NOMO-1 treated with DMSO at 0.1 percent for 48 hours (cell line): ENCODE data around the gene LBHD2.
A peak's percentile ranks its signal among the peaks of the same experiment; 100 is the strongest.

Experiments
- DNase-seq: peaks from one replicate; lab custom pipeline; 2025; ENCODE audit not compliant: unreplicated experiment; lab: John Stamatoyannopoulos, UW

Gene LBHD2

DNA sequence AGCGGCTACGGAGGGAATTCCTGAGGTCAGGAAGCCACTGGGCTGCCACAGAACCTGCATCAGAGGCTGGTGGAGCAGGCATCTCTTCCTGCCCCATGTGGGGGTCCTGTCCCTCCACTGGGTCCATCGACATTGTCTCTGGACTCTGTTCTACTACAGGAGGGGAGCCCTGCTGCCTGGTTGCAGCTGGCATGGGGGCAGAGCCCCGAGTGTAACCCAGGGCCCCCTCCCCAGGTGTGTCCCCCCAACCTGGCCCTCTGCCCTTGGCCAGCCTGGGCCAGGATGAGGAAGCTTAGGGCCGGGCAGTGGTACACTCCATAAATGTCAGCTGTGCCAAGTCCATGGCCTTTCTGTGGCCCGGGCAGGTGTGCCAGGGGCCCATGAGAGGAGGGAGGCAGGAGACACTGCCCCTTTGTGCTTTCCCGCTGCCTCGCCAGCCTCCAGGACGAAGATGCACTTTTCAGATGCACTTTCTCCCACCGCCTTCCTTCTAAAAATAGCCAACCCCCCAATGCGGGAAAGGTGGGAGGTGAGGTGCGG, 6.5 kb downstream of the LBHD2 start:
- DNase-seq, result no peak

GRCh38 chr14:103091041-103091882, 7.3 kb downstream of the LBHD2 start:
- peak; percentile 48 for DNase-seq

- no peak for DNase-seq
Measured at GRCh38 chr14:103091883-103092222, 7.8 kb downstream of the LBHD2 start.

DNA sequence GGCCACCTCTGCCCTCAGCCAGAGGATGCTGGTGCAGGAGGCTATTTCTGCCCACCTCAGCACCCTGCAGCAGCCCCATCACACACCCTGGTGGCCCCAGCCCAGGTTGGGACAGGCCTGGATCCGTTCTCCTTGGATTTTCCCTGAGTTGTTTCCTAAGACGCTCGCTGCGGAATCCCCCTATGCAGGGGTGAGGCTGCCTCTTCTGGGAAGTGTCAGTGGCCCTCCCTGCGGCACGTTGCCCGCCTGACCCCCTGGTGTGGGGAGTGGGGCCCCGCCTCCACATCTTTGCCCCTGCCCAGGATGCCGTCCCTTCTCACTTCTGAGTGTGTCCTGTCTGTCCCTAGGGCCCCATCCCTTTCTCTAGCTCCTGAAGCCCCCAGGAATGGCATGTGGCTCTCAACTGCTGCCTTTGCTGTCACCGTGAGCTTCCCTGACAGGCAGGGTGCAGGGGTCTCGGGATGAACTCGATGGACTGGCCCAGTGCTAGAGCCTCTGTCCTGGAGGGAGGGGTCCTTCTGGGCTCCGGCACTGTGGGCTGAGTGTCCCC, 9.9 kb downstream of the LBHD2 start:
- no peak for DNase-seq

- no peak for DNase-seq
Measured at GRCh38 chr14:103094406-103095209, 10.6 kb downstream of the LBHD2 start, which contains the start of gene EXOC3L4. Gene EXOC3L4 (plus strand): TSS chr14:103094725. CDS start chr14:103100220, 5,495 bp downstream.

DNA sequence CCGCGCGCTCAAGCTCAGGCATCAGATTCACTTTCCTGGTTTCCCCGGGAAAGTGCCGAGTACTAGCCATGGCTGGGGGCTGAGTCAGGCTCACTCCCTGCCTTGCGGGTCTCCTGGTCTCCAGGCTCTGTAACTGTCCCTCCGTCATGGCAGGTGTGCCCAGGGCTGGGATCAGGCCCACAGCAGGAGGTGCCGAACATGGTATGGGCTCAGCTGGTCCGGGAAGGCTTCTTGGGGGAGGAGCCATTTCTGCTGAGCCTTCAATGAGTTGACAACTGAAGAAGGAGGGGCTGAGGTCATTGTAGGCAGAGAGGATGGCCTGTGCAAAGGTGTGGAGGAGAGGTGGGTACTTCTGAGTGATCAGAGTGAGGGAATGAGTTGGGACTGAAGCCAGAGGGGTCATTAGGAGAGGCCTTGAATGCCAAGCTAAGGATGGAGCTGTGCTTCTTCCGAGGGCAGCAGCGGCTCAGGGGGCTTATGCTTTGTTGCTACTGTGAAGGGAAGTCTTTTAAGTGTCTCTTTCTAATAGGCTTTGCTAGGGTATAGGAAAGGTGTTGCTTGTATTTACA, 11.3 kb downstream of the LBHD2 start:
- DNase-seq, result no peak

- DNase-seq, result no peak
Measured at GRCh38 chr14:103096387-103096786, 12.4 kb downstream of the LBHD2 start.

- DNase-seq, result no peak
Measured at GRCh38 chr14:103097244-103097993, 13.4 kb downstream of the LBHD2 start.

DNA sequence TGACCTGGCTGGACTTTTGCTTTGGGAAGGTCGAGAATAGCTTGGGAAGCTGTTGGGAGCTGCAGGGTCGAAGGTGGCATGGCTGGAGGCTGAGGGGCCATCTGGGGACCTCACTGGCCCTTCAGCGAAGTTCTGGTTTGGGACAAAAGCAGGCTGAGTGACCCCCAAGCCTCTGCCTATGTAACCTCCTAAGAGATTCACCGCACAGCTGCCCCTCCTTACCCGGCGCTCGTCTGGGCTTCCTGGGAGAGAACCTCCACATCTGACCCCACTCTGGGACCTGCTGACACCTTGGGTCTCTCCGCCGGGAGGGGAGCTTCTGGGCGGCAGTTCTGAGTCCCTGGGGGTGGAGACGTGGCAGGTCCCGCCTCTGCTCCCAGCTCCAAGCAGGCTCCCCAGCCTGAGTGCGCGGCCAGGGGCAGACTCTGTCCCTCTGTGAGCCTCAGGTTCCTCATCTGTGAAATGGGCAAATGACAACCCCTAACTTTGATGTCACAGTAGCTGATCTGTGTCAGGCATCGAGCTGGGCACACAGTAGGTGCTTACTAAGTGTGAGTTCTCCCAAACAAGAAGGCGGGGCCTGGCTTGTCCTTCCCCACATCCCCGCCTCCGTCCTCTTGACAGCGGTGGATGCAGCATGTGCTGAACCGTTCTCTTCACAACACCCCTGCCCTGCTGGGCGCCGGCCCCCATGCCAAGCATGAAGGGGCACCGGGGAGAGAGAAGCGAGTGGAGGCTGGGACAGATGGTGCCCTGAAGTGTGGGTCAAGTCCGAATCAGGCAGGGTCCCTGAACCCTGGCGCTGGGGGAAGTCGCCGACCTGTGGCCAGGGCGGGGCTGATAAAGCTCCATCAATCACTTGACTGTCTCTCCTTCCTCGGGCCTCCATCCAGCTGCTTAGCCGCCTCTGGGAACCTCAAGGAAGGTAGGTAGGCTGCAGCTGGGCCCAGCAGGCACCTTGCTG, 14.3 kb downstream of the LBHD2 start:
- no peak for DNase-seq

GRCh38 chr14:103099081-103099732, 15.2 kb downstream of the LBHD2 start:
- no peak for DNase-seq

DNA sequence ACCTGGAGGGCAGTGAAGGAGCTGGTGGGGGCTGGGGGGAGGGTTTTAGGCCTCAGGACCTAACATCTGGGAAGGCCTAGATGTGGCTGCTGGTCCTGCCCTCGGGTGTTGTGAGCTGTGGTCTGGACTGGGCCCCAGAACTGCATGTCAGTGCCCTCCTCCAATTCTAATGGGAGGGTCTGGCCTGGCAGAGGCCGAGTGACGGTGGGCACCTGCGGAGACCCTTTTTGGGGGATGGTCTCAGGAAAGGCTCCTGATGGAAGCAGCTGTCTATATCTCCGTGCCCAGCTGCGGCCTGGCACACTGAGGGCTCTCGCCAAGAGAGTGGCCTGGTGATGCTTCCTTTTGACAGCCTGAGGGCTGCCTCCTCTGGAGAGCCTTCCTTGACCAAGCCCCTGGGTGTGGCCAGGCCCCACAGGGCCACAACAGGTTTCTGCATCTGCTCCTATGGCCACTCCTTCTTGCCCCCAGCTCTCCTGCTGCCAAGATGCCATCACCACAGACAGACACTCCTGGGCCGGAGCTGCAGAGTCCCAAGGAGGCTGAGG, 15.8 kb downstream of the LBHD2 start:
- no peak for DNase-seq

- DNase-seq, result no peak
Measured at GRCh38 chr14:103100281-103101121, 16.5 kb downstream of the LBHD2 start.

DNA sequence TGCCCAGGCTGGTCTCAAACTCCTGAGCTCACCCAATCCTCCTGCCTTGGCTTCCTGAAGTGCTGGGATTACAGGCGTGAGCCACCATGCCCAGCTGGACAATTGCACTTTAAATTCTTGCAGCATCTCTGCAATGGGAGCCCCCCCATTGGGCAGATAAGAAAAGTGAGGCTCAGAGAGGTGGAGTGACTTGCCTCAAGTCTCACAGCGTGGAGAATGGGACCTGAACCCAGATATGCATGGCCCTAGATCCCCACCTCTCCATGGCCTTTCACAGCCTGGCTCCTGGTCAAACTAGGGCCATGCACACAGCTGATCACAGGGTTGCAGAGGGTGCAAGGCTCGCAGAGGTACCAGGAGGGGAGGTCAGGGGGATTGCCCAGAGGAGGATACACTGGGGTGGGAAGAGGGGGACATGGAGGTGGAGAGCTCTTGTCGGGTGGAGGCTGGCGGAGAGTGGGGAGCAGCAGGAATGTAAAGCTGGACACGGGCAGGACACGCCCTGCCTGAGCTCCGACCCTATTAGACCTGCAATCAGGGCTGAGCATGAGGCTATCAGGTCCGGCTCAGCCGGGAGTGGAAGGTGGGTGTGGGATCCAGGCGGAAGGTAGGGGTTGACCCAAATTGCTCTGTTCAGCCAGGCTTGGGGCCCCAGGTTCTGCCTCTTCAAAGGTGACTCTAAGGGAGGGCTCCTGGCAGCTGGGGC, 17.4 kb downstream of the LBHD2 start:
- no peak for DNase-seq

- DNase-seq, result no peak
Measured at GRCh38 chr14:103101963-103102688, 18.1 kb downstream of the LBHD2 start.

DNA sequence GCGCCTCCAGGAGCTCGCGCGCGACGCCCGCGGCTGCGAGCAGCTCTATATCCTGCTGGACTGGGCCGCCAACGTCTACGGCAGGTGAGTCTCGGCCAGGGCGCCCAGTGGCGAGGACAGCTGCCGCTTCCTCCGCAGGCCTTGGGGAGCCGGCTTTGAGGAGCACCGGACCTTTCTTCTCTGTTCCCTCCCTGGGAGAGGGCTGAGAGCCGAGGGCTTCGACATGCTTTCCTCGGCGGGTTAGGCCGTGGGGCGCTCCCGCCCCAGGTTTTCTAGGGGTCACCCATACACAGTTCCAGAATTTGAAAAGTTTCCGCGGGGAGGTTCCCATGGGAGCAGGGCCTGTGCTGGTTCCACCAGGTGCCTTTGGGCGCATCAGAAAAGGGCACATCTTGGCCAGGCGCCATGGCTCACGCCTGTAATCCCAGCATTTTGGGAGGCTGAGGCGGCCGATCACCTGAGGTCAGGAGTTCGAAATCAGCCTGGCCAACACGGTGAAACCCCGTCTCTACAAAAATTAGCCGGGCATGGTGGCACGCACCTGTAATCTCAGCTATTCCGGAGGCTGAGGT, 18.8 kb downstream of the LBHD2 start:
- no peak for DNase-seq
